Stomach smooth muscle (tissue), 2 donors: ENCODE results near the gene SLC35F1.
"Not testable (repeated sequence)": the region's sequence is repeated elsewhere in the genome, so short reads cannot be mapped to it uniquely, and the experiment has no call there.

ENCODE experiments used
- H3K27ac ChIP-seq: one replicate; pipeline ENCODE4 v1.7.0; 2013; ENCODE audit warnings: mild to moderate bottlenecking, low read length, inconsistent platforms
- H3K27me3 ChIP-seq, 2 donors: one replicate each; pipeline ENCODE4 v1.7.0; 2013; ENCODE audit warnings: low read length in 2 of 2; ENCODE audit not compliant: insufficient read depth in 2 of 2, control insufficient read depth in 1 of 2
- H3K36me3 ChIP-seq, 2 donors: one replicate each; pipeline ENCODE4 v1.7.0; 2013; ENCODE audit warnings: low read length in 2 of 2; ENCODE audit not compliant: control insufficient read depth in 2 of 2, insufficient read depth in 2 of 2
- H3K4me1 ChIP-seq: one replicate; pipeline ENCODE4 v1.7.0; 2013; ENCODE audit warnings: low read length; ENCODE audit not compliant: control insufficient read depth, insufficient read depth
- H3K4me3 ChIP-seq, 2 donors: one replicate each; pipeline ENCODE4 v1.7.0; 2013; ENCODE audit warnings: low read length in 2 of 2
- H3K9ac ChIP-seq, 2 donors: one replicate each; pipeline ENCODE4 v1.7.0; 2013; ENCODE audit warnings: low read length in 2 of 2, mild to moderate bottlenecking in 1 of 2
- H3K9me3 ChIP-seq, 2 donors: one replicate each; pipeline ENCODE4 v1.7.0; 2013; ENCODE audit warnings: low read length in 2 of 2; ENCODE audit not compliant: control insufficient read depth in 2 of 2
- donor health status: healthy.
- donor health status: Pancreatic carcinoma.

Gene SLC35F1

DNA sequence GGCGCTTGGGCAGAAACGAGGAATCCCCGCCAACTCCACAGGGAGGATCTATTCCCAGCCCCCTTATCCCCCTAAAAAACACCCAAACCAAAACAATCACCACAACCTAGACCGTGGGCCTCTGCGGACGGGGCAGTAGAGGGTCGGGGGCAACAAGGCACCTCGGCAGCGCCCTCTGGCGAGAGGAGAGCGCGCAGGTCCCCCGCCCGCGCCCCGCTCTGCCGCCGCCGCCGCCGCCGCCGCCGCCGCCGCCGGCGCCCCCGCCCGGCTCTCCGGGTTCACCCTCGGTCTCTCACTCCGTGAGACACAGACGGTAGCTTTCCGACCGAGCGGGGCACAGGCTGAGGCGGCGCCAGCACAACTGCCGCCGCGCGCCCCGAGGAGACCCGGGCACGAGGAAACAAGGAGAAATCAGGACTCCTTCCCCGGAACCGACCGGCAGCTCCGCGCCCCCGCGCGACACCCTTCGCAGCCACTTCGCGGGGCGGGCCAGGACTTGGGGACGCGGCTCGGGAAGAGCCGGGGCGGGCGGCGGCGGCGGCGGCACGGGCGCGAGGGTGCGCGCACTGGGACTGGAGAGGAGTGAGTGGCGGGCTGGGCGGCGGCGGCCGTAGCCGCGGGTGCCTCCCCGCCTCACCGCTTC, at the start of gene SLC35F1:
TSS of gene SLC35F1 (plus strand) at position 307 of the 643 bp plus-strand sequence.
- H3K4me1 ChIP-seq, result peaks cover 10% of the 10 kb centered on the region
- peaks cover 13 to 16% of the 10 kb centered on the region in 2 donors for H3K27me3 ChIP-seq
- H3K36me3 ChIP-seq, result no peaks in the 10 kb centered on the region
- no peaks in the 10 kb centered on the region for H3K9me3 ChIP-seq
- peak within 1 kb of the TSS; percentile 68 to 71 for H3K4me3 ChIP-seq
- no peak within 1 kb of the TSS for H3K27ac ChIP-seq
- H3K9ac ChIP-seq, result no peak within 1 kb of the TSS

DNA sequence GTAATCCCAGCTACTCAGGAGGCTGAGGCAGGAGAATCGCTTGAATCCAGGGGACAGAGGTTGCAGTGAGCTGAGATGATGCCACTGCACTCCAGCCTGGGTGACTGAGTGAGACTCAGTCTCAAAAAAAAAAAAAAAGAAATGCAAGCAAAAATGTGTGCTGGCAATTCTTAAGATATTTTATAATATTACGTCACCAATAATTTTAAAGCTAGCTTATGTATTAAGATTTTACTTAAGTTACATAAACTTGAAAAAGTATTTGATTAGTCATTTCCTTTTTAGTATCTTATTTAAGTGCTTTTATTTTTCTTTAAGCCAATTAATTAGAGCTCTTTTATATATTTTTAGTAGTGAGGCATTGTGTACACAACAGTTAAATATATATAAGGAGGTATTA, 48.5 kb upstream of the SLC35F1 start:
- not testable (repeated sequence) for H3K9ac ChIP-seq, H3K4me3 ChIP-seq, H3K27me3 ChIP-seq, H3K9me3 ChIP-seq, H3K4me1 ChIP-seq, H3K36me3 ChIP-seq, H3K27ac ChIP-seq

DNA sequence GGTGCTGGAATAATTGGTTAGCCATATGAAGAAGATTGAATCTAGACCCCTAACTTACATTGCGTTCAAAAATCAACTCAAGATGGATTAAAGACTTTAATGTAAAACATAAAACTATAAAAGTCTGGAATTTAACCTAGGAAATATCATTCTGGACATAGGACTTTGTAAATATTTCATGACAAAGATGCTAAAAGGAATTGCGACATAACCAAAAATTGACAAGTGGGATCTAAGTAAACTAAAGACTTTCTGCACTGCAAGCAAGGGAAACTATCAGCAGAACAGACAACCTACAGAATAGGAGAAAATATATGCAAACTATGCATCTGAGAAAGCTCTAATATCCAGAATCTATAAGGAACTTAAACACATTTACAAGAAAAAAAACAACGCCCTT, 45.5 kb upstream of the SLC35F1 start:
- Histone ChIP-seq H3K4me1 (no peaks in the 10 kb centered on the region), H3K27me3 (no peaks in the 10 kb centered on the region), H3K9me3 (no peaks in the 10 kb centered on the region), H3K4me3 (no peak overlapping the region), H3K9ac (no peak overlapping the region), H3K27ac (no peak overlapping the region), H3K36me3 (no peaks in the 10 kb centered on the region)

DNA sequence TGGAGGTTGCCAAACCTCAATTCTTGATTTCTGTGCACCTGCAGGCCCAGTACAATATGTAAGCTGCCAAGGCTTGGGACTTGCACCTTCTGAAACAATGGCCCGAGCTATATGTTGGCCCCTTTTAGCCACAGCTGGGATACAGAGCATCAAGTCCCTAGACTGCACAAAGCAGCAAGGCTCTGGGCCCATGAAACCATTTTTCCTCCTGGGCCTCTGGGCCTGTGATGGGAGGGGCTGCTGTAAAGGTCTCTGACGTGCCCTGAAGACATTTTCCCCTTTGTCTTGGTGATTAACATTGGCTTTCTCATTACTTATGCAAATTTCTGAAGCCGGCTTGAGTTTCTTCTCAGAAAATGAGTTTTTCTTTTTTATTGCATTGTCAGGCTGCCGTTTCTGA, 40.5 kb upstream of the SLC35F1 start:
- H3K27me3 ChIP-seq, result no peaks in the 10 kb centered on the region
- H3K27ac ChIP-seq, result no peak overlapping the region
- H3K36me3 ChIP-seq, result no peaks in the 10 kb centered on the region
- H3K9me3 ChIP-seq, result no peaks in the 10 kb centered on the region
- no peaks in the 10 kb centered on the region for H3K4me1 ChIP-seq
- no peak overlapping the region for H3K9ac ChIP-seq
- H3K4me3 ChIP-seq, result no peak overlapping the region

DNA sequence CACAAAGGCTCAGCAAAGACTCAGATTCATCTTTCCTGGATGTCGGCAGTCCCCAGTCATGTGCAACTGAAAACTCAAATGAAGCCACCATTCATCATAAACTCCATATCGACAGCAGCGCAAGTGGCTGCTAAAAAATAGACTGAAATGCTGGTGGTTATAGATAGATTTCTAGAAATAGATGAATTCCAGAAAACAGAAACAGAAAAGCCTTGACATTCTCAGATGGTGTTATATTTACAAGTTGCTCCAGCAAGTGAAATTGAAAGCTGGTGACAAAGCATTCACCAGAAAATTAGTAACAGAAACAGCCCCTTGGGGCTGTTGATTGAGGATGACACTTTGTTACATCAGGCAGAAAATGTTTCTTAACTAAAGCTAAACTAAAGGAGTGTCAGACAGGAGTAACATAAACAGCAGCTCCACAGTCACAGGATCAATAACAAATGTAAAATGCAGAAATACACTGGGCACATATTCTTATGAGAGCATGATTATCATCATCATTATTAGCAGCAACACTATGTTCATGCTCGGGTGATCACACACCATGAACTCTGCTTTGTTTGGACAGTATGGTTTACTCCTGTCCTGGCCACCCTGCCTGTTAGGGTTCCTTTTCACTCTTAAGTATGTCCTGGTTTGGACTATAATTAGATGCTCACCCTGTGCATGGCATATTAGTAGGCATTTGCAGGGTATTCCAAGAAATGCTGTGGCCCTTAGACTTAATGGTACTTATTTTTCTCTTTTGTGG, 36.4 kb upstream of the SLC35F1 start:
- Histone ChIP-seq H3K36me3 (no peaks in the 10 kb centered on the region), H3K4me1 (no peaks in the 10 kb centered on the region), H3K4me3 (no peak overlapping the region), H3K9me3 (no peaks in the 10 kb centered on the region), H3K9ac (no peak overlapping the region), H3K27me3 (no peaks in the 10 kb centered on the region), H3K27ac (no peak overlapping the region)

DNA sequence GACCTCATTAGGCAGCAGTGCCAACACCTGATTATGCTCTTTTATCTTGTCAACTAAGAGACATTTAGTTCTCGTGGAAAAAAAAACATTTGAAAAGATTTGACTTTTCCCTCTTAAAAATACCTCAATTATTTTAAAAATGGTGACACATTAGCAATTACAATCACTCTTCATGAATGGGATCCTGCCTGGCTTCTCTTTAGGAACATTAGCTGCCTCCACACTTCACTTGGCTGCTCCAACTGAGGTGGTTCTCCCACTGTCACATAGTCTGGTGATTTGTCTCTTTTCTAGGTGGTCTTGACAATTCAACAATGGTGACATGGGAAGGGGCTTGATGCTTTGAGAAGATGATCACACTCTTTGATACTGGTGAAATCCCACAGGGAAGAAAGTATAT, 26.2 kb upstream of the SLC35F1 start:
- H3K36me3 ChIP-seq, result no peaks in the 10 kb centered on the region
- H3K27ac ChIP-seq, result no peak overlapping the region
- peaks cover 0 to 2% of the 10 kb centered on the region in 2 donors for H3K27me3 ChIP-seq
- no peak overlapping the region for H3K9ac ChIP-seq
- no peaks in the 10 kb centered on the region for H3K9me3 ChIP-seq
- no peak overlapping the region for H3K4me3 ChIP-seq
- no peaks in the 10 kb centered on the region for H3K4me1 ChIP-seq

DNA sequence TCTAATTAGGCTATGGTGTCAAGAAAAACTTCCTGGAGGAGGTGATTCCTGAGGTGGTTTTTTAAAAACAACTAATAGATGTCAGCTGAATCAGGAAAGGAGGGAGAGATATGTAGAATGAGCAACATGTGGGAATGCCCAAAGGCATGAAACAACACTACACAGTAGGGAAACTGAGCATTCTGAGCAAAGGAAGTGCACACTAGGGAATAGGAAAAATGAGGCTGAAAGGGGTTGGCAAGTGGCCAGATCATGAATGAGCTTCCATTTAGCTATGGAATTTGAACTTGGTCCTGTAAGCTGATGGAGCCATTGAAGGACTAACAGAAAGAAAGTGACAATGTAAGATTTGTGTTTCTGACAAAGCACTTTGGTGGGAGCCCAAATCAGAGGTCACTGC, 16.9 kb upstream of the SLC35F1 start:
- Histone ChIP-seq H3K4me1 (no peaks in the 10 kb centered on the region), H3K9ac (no peak overlapping the region), H3K27ac (no peak overlapping the region), H3K9me3 (no peaks in the 10 kb centered on the region), H3K36me3 (no peaks in the 10 kb centered on the region), H3K4me3 (no peak overlapping the region), H3K27me3 (no peaks in the 10 kb centered on the region)

DNA sequence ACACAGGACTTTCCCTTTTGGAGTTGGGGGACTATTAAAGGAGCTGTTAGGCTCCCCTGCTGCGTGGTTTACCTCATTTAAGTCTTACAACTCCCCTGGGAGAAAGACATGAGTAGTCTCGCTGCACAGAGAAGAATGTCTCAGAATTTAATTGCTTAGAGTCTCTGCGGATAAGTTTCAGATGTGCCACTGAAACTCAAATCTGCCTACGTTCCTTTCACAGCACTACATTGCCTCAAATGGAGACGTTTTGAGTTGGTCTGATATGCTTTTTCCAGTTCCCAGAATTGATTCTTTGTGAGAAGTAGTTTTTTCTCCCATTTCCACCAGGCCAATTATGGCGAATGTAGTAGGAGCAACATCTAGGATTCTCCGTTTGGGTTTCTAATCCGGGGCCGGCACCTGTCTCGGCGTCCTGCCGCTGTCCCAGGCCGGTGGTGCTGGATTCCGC, 532 bp upstream of the SLC35F1 start:
- Histone ChIP-seq H3K4me3 (peak overlapping the region; percentile 68 to 71), H3K27ac (no peak overlapping the region), H3K9me3 (no peaks in the 10 kb centered on the region), H3K36me3 (no peaks in the 10 kb centered on the region), H3K4me1 (peaks cover 10% of the 10 kb centered on the region), H3K9ac (no peak overlapping the region), H3K27me3 (peaks cover 13 to 16% of the 10 kb centered on the region in 2 donors)

DNA sequence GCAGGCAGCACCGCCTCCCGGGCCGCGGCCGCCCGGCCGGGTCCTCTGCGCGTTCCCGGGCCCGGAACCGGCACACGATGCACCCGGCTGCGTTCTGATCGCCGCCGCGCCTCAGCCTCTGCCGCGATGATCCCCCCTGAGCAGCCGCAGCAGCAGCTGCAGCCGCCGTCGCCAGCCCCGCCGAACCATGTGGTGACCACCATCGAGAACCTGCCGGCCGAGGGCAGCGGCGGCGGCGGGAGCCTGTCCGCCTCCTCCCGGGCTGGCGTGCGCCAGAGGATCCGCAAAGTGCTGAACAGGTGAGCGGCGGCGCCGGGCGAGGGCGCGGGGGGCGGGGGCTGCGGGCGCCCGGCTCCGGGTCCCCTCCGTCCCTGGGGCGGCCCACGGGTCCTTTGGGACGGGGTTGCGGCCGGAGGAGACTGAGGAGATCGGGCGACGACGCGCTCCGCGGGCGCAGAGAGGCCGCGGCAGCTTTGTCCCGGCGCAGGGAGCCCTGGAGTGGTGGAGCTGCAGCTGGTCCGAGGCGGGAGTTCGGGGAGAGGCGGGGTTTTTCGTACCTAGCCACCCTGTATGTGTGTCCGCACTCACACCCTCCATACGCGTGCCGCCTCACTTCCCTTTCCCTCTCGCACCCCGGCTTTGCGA, 659 bp downstream of the SLC35F1 start:
- Histone ChIP-seq H3K27me3 (peaks cover 13 to 16% of the 10 kb centered on the region in 2 donors), H3K9ac (no peak overlapping the region), H3K4me3 (peak overlapping the region; percentile 17 to 71), H3K36me3 (no peaks in the 10 kb centered on the region), H3K4me1 (peaks cover 10% of the 10 kb centered on the region), H3K27ac (no peak overlapping the region), H3K9me3 (no peaks in the 10 kb centered on the region)

DNA sequence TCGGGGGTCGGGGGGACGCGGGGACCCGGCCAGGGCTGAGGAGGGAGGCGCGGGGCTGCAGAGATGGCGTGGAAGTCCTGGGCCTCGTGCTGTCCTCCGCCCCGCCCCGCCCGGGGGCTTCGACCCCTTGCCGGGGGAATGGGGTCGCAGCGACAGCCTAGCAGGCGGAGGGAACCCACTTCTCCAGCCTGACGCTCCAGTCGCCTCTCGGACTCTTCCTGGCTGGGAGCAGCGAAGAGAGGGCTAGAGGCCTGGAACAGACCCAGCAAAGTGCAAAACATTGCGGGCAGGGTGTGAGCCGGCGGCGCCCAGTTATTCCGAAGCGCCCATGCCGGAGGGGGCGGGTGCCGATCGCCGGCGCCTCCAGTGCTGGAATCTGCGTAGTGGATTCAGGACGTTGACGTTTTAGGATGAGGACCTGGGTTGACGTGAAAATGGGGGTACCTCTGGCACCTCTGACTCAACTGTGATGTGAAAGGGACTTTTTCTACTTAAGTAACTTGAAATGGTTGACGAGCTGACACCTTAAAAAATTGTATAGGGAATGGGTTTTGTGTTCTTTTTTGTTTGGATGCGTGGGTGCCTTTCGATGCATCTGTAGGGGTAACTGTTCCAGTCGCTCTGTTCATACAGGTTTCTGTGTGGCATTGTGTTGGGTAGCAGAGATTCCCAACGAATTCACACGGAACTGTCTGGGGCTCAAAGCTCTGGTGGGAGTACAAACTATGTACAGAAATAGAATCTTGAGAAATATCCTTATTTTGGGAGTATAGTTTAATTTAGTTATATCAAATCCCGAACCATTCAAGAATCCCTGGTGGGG, 1.4 kb downstream of the SLC35F1 start:
- Histone ChIP-seq H3K27me3 (peaks cover 13 to 15% of the 10 kb centered on the region in 2 donors), H3K4me1 (peaks cover 10% of the 10 kb centered on the region), H3K9me3 (no peaks in the 10 kb centered on the region), H3K36me3 (no peaks in the 10 kb centered on the region), H3K4me3 (peak overlapping the region; percentile 47 to 71), H3K27ac (no peak overlapping the region), H3K9ac (no peak overlapping the region)
